ENCODE data around the gene EXOC8. TPM values are rescaled to one million over a fixed set of nuclear protein-coding genes. Genes with fewer than 3 reads are reported as not detected.

EXOC8 gene
- total RNA-seq, 3 donors from 2014 or later (not counting 1 experiment from before 2014, with no cell fraction given), result 29.0 to 37.1 (median 34.7) TPM

- Mint-ChIP-seq H3K36me3 (no peaks in the 10 kb centered on the region), H3K4me1 (peaks cover 56 to 70% of the 10 kb centered on the region in 2 donors), H3K9me3 (no peaks in the 10 kb centered on the region), H3K27me3 (ENCODE audit: low read depth in 2 of 2) (no peaks in the 10 kb centered on the region), H3K27ac (peak overlapping the region in 1 of 2 donors; percentile 18), H3K4me3 (peak overlapping the region; percentile 69)
- H3K27ac ChIP-seq (ENCODE audit: low read length), result no peak overlapping the region
- intact Hi-C loops (cut with micrococcal nuclease), result no loop called here
- DNase-seq (no peak), ATAC-seq (no peak)
- H3K4me1 ChIP-seq (ENCODE audit: control insufficient read depth, insufficient read depth, low read length), result peaks cover 33% of the 10 kb centered on the region
- H3K27me3 ChIP-seq (ENCODE audit: control insufficient read depth, insufficient read depth, low read length), result no peaks in the 10 kb centered on the region
- peaks cover 12% of the 10 kb centered on the region for H3K36me3 ChIP-seq (ENCODE audit: control insufficient read depth, insufficient read depth, low read length)
- TF ChIP-seq CTCF (IDR thresholded peaks at IDR 0.05), result no peak
- H3K4me3 ChIP-seq (ENCODE audit: low read length), result no peak overlapping the region
- no peaks in the 10 kb centered on the region for H3K9me3 ChIP-seq (ENCODE audit: control insufficient read depth, insufficient read depth, low read length)
- WGBS (ENCODE audit: insufficient coverage), result 100% methylated on average over 1 of the region's 1 CpG
These were observed 3.5 kb downstream of the EXOC8 start for GRCh38 chr1:231334079-231334666.

GRCh38 chr1:231332761-231333160 is 4.9 kb downstream of the EXOC8 start:
- no peak overlapping the region for H3K4me3 Mint-ChIP-seq
- intact Hi-C loops (cut with micrococcal nuclease), result no loop called here
- ATAC-seq, result no peak

GRCh38 chr1:231329483-231329882 is 8.2 kb downstream of the EXOC8 start:
- Histone ChIP-seq H3K27me3 (ENCODE audit: control insufficient read depth, insufficient read depth, low read length) (no peaks in the 10 kb centered on the region), H3K4me1 (ENCODE audit: control insufficient read depth, insufficient read depth, low read length) (peaks cover 3% of the 10 kb centered on the region), H3K36me3 (ENCODE audit: control insufficient read depth, insufficient read depth, low read length) (peaks cover 12% of the 10 kb centered on the region), H3K4me3 (ENCODE audit: low read length) (no peak overlapping the region), H3K9me3 (ENCODE audit: control insufficient read depth, insufficient read depth, low read length) (no peaks in the 10 kb centered on the region), H3K27ac (ENCODE audit: low read length) (no peak overlapping the region)
- no peaks in the 10 kb centered on the region for H3K9me3 Mint-ChIP-seq
- no peak for TF ChIP-seq CTCF (IDR thresholded peaks at IDR 0.05)
- WGBS (ENCODE audit: insufficient coverage), result 97% methylated on average over 6 of the region's 7 CpGs
- H3K36me3 Mint-ChIP-seq, result no peaks in the 10 kb centered on the region
- ATAC-seq (no peak), DNase-seq (no peak)
- H3K27ac Mint-ChIP-seq, result no peak overlapping the region
- no peaks in the 10 kb centered on the region for H3K27me3 Mint-ChIP-seq (ENCODE audit: low read depth in 2 of 2)
- H3K4me1 Mint-ChIP-seq, result peaks cover 19 to 33% of the 10 kb centered on the region in 2 donors
- no peak overlapping the region for H3K4me3 Mint-ChIP-seq
- intact Hi-C loops (cut with micrococcal nuclease), result no loop called here

More at GRCh38 chr1:231332761-231333160, 4.9 kb downstream of the EXOC8 start:
- DNase-seq, result no peak
- Histone ChIP-seq H3K9me3 (ENCODE audit: control insufficient read depth, insufficient read depth, low read length) (no peaks in the 10 kb centered on the region), H3K27ac (ENCODE audit: low read length) (no peak overlapping the region), H3K4me1 (ENCODE audit: control insufficient read depth, insufficient read depth, low read length) (peaks cover 25% of the 10 kb centered on the region), H3K27me3 (ENCODE audit: control insufficient read depth, insufficient read depth, low read length) (no peaks in the 10 kb centered on the region), H3K4me3 (ENCODE audit: low read length) (no peak overlapping the region), H3K36me3 (ENCODE audit: control insufficient read depth, insufficient read depth, low read length) (peaks cover 12% of the 10 kb centered on the region)
- Mint-ChIP-seq H3K27ac (peak overlapping the region in 1 of 2 donors; percentile 16), H3K27me3 (ENCODE audit: low read depth in 2 of 2) (no peaks in the 10 kb centered on the region), H3K4me1 (peaks cover 45 to 61% of the 10 kb centered on the region in 2 donors), H3K36me3 (no peaks in the 10 kb centered on the region), H3K9me3 (no peaks in the 10 kb centered on the region)
- no peak for TF ChIP-seq CTCF (IDR thresholded peaks at IDR 0.05)
- WGBS (ENCODE audit: insufficient coverage), result no CpG with 5 or more reads among the region's 1 CpG

GRCh38 chr1:231327617-231328016 is 10.0 kb downstream of the EXOC8 start:
- H3K27ac Mint-ChIP-seq, result no peak overlapping the region
- no peak overlapping the region for H3K27ac ChIP-seq (ENCODE audit: low read length)
- H3K4me3 Mint-ChIP-seq, result no peak overlapping the region
- H3K4me1 Mint-ChIP-seq, result peaks cover 16 to 19% of the 10 kb centered on the region in 2 donors
- no peaks in the 10 kb centered on the region for H3K27me3 ChIP-seq (ENCODE audit: control insufficient read depth, insufficient read depth, low read length)
- H3K9me3 Mint-ChIP-seq, result no peaks in the 10 kb centered on the region
- DNase-seq (no peak), ATAC-seq (no peak)
- TF ChIP-seq CTCF (IDR thresholded peaks at IDR 0.05), result no peak
- 97% methylated on average over 4 of the region's 5 CpGs for WGBS (ENCODE audit: insufficient coverage)
- no peaks in the 10 kb centered on the region for H3K27me3 Mint-ChIP-seq (ENCODE audit: low read depth in 2 of 2)
- H3K4me1 ChIP-seq (ENCODE audit: control insufficient read depth, insufficient read depth, low read length), result no peaks in the 10 kb centered on the region
- H3K36me3 Mint-ChIP-seq, result no peaks in the 10 kb centered on the region
- no peaks in the 10 kb centered on the region for H3K9me3 ChIP-seq (ENCODE audit: control insufficient read depth, insufficient read depth, low read length)
- H3K4me3 ChIP-seq (ENCODE audit: low read length), result no peak overlapping the region
- intact Hi-C loops (cut with micrococcal nuclease), result no loop called here
- peaks cover 4% of the 10 kb centered on the region for H3K36me3 ChIP-seq (ENCODE audit: control insufficient read depth, insufficient read depth, low read length)

All from natural killer cell (primary cell).